Hematopoietic multipotent progenitor cell treated with erythropoietin and hydrocortisone succinate and interleukin-3 and kit ligand, for 15 days (in vitro differentiated cells): Measurements from ENCODE around the gene BANK1.

ENCODE experiments used
- DNase-seq: peaks from one replicate; pipeline ENCODE4 v3.0.0-alpha.2; 2015; ENCODE audit warnings: low spot score

BANK1 gene

DNA sequence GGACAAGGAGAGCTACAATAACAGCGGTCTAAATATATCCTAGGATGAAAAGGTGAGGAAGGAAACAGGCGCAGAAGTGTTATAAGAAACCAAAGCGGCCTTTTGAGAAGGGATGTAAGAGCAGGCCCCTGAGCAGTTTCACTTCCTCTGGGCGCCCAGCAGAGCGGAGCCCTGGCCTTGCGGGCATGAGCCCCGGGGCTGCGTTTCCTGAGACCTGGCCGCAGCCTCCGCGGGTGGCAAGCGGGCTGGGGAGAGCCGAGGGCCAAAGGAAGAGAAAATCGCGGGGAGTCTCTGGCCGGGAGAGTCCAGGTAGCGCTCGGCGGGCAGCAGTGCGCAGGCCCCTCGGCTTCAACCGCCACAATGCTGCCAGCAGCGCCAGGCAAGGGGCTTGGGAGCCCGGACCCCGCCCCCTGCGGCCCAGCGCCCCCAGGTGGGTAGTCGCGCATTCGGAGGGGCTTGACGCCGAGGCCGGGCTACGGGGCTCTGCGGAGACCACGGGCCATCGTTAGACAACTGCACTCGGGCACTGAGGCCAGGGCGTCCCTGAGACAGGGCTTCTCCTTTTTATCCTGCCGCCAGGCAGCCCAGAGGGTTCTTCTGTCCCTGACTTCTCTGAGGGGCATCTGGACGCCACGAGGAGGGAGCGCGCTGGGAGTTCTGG lies at the start of gene BANK1:
TSS of gene BANK1 (plus strand) at position 210 of the 661 bp plus-strand sequence. CDS start at position 361, 151 bp downstream.
- DNase-seq, result no peak

DNA sequence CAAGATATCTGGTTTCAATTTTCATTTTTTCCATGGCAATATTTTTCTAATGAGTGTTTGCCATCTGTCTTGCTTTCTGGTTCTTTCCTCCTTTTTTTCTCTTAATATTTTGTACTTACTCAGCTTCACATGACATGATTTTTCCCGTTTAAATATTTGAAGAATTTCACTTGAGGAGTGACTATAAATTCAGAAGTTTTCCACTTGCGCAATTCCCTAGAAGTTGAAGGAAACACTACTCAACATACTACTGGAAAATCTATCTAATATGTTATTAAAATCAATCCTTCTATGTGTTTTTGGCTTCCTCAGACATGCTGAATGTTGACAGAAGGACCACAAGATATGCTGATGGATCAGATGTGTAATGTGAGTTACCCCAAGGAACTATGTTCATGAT lies 36.8 kb upstream of the BANK1 start:
- no peak for DNase-seq

GRCh38 chr4:101756181-101756580 lies 34.3 kb upstream of the BANK1 start:
- no peak for DNase-seq

DNA sequence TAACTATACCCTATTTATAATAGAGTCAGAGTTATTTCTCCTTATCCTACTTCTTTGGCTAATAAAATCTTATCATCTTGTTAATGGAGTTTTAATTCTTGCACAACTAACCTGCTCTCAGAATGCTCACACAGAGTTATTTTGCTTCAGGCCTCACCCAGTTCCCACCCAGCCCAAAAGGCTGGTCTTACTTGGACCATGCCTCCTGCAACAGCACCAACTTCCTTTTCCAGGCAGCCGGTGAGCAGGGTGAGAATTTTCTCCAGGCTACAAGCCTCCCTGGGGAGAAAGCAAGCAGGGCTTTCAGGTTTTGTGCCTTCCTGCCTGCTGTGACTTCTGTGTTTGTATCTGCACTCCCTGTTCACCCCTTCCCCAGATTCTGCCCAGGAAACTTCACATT lies 29.1 kb upstream of the BANK1 start:
- DNase-seq, result no peak

DNA sequence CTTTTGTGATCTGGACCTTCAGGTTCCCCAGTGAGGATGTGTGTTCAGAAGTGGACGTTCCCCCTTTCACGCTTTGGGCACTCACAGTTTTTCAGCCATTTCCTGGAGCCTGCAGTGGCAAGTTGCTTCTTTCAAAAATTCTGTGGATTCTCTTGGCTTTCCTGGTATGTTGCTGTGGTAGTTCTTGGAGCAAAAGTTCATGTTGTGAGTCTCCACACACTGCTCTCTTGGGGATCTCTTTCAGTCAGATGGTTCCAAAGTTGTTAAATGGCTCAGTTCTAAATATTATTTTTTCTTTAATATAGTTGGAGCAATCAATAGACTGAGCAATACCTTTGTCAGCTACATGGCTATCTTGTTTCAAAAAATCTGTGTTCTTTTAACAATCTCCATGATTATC lies 28.5 kb upstream of the BANK1 start:
- DNase-seq, result no peak

DNA sequence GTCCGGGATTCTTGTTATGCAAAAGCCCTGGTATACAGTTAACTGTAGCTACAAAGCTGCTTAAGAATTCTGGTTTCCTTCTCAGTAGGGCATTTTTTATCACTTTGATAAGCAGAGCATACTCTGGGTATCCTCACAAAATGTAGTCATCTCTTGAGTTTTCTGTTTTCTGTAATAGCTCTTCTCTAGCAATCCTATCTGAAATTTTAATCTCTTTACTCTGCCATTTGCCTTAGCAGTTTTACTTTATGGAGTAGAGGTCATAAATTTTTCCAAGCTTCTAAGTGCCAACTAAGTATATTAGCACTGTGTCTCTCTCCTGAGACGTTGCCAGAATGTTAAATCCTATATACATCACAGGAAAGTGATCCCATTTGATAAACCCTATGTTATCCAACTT lies 28.0 kb upstream of the BANK1 start:
- DNase-seq, result no peak

- DNase-seq, result no peak
Measured at GRCh38 chr4:101763576-101763975, 27.0 kb upstream of the BANK1 start.

- DNase-seq, result no peak
Measured at GRCh38 chr4:101774807-101775206, 15.7 kb upstream of the BANK1 start.

- no peak for DNase-seq
Measured at GRCh38 chr4:101777431-101777830, 13.1 kb upstream of the BANK1 start.

DNA sequence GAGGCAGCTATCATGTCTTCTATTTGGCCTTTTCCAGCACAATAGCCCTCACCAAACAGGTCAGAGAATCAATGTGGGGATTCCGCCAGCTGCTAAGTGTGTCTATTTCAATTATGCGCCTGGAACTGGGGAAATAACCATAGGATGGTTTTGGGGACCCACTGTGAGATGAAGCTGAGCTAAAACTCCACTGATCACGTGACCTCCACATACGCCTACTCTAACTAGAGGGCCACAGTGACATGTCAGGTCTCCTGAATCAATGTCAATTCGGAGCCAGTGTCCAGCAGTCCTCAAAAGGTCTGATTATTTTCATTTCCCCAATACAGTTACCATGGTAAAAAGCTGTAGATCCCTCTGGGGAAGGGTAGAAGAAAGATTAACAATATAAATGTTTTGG lies 10.2 kb upstream of the BANK1 start:
- DNase-seq, result no peak

DNA sequence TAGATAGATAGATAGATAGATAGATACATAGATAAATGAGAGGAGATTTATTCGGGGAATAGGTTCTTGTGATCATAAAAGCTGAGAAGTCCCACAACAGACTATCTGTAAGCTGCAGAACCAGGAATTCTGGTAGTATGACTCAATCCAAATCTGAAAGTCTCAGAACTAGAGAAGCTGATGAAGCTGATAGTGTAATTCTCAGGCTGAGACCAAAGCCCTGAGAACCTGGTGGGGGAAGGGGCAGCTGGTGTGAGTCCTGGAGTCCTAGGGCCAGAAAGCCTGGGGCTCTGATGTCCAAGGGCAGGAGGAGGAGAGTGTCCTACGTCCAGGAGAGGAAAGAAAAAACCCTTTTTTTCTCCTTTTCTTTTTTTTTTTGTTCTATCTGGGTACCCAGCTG lies 8.0 kb upstream of the BANK1 start:
- no peak for DNase-seq

GRCh38 chr4:101784957-101785356 lies 5.6 kb upstream of the BANK1 start:
- DNase-seq, result no peak

GRCh38 chr4:101785486-101785885 lies 5.0 kb upstream of the BANK1 start:
- DNase-seq, result no peak

DNA sequence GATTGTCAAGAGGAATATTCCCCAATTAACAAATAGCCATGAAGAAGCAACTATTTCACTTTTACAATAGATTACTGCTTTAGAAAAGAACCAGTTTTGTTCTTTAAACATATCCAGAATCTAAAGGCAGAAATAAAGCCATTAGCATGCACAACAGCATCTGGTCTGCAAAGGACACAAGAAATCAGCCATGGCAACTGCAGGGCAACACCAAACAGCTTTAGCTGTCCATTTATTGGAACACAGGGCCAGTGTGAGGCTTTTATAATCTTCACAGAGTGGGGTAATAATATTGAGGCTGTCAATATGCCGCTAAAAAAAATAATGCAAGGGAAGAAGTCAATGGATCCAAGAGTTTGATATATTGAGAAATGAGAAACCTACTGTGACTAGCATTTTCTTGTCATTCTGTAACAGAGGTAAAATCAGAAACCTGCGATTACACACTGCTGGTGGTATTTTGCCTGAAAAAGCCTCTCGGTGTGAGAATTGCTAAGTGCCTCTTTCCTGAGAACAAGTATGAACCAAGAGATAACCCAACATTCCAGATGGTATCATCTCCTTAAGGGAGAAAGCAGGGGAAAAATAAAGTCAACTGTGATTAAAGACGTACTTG lies 2.7 kb upstream of the BANK1 start:
- DNase-seq, result no peak

- DNase-seq, result no peak
Measured at GRCh38 chr4:101791182-101791558, 640 bp downstream of the BANK1 start.

DNA sequence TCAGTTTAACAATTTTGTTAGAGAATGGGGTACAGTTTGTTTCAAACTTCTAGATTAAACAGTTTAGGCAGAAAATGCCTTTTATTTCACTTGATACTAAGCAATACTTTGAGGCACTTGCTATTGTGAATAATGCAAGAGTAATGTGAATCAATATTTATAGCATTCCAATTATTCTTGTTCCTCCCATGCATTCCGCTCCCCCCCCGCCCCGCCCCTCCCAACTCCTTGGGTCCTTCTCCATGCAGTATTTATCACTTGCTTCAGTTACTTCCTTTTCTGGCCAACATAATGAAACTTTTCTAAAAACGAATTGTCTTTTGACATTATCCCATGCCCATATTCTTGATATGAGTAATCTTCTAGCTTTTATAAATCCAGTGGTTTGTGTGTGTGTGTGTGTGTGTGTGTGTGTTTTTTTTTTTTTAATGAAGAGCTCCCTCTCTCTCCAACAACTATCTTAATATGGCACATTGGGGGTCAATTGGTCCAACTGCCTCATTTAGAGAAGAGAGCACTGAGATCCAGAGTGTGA lies 1.6 kb downstream of the BANK1 start:
- no peak for DNase-seq

DNA sequence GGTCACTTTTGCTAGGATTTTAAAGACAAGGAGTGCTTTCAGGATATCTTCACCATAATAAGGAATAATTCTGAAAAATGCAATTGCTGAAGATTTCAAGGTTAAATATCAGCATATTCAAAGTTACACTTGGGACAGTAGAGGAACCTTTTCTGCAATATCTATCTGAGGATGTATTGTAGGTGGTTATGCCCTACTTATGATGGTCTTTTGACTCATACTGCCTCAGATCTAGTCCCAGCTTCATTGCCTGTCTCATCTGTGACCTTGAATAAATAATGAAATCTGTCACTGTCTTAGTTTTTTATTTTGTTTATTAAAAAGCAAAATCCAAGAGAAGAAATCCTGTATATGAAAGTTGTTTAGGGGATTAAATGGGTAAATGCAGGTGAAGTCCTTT lies 2.9 kb downstream of the BANK1 start:
- DNase-seq, result no peak

DNA sequence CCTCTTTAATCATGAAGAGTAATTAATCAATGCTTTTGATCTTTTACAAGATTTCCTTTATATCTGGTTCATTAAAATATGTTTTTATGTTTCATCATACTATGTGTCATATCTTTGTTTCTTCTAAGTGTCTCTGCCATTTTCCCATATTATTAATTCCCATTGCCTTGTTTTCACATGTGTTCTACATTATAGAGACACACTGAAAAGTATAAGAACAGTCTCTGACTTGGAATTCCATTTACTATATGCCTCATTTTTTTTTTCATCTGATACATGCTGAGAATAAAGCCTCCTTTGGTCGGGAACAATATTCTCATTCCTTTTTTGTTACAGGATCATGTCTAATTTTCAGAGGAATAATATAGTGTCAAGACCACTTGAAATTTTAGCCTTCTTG lies 4.3 kb downstream of the BANK1 start:
- no peak for DNase-seq

GRCh38 chr4:101795704-101796103 lies 5.2 kb downstream of the BANK1 start:
- DNase-seq, result no peak

DNA sequence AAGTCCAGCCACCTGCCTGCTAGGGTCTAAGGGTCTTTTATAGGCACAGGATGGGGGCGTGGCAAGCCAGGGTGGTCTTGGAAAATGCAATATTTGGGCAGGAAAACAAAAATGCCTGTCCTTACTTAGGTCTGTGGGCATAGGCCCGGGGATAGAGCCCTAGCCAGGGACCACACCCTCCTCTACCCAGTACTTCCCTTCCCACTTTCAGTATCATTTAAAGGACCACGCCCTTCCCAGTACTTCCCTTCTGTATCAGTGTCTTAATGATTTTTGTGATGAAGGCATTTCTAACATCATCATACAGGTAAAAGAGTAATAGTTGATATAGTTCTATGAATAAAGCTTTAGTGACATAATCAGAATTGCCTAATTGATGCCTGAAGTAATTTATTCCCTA lies 11.4 kb downstream of the BANK1 start:
- no peak for DNase-seq

DNA sequence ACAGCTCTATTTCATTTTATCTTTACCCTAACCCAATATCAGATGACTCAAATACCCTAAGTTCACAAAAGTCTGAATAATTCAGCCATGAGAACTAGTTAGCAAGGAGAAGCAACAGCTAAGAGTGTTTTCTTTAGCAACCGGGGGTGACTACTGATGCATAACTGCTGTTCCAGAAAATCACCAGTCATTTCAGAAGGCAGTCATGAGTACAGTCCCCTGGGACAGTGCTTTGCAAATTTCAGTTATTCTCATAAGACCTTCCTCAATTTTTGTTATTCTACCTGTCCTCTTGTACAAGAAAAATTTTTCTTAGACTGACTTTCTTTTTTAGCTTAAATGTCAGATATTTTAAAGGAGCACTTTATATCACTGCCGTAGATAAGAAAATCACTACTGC lies 16.4 kb downstream of the BANK1 start:
- no peak for DNase-seq

- no peak for DNase-seq
Measured at GRCh38 chr4:101807351-101807750, 16.8 kb downstream of the BANK1 start.

DNA sequence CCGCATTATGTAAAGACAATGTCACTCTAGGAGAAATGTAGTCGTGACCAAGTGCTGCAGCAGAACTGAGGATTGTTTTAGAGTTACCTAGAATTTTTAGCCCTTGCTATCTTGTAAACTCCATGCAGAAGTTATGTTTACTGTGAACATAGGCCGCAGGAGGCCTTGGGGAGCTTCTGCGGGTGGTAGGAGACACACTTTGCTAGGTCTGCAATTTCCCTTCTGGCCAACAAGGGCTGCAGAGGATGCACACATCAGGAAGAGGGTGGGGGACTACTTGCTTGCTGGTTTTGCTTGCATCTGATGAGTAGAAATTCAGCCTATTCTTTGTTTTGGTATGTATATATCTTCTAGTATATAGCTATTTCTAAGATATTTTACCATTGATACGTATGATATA lies 23.1 kb downstream of the BANK1 start:
- no peak for DNase-seq

DNA sequence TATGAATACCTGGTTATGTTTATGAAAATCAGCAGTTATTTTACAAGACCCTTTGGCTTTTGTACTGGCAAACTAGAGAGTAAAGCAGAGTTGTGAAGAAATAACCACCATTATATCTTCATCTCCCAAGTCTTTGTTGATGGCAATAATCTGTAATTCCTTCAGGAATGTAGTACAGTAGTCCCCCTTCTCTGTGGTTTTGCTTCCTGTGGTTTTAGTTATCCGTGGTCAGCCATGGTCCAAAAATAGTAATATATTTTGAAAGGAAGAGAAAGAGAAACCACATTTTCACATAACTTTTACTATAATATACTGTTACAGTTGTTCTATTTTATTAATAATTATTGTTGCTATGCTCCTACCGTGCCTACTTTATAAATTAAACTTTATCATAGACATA lies 27.8 kb downstream of the BANK1 start:
- no peak for DNase-seq
